Smooth muscle cell (in vitro differentiated cells): ENCODE measurements around the gene LIPC. TPM values are rescaled to one million over a fixed set of nuclear protein-coding genes. Genes with fewer than 3 reads are reported as not detected.
A peak's percentile ranks its signal among the peaks of the same experiment; 100 is the strongest.

Source experiments
- DNase-seq: peaks from one replicate; lab custom pipeline; 2025; ENCODE audit not compliant: unreplicated experiment; lab: John Stamatoyannopoulos, UW
- H2AFZ ChIP-seq: fragments of 200-600 bp; sonication (generic); 2 replicates; pipeline ENCODE4 v1.6.0; 2016; ENCODE audit warnings: antibody characterized with exemption, low read depth, mild to moderate bottlenecking
- H3F3A ChIP-seq: fragments of 200-600 bp; sonication (generic); 2 replicates; pipeline ENCODE4 v1.6.0; 2017; ENCODE audit warnings: antibody characterized with exemption, low read depth
- H3K27ac ChIP-seq: fragments of 200-600 bp; sonication (generic); 2 replicates; pipeline ENCODE4 v1.5.1; 2016; ENCODE audit warnings: low read depth, mild to moderate bottlenecking
- H3K27me3 ChIP-seq: fragments of 200-600 bp; sonication (generic); 2 replicates; pipeline ENCODE4 v1.6.1; 2016; ENCODE audit warnings: low read depth, mild to moderate bottlenecking
- H3K36me3 ChIP-seq: fragments of 200-600 bp; sonication (generic); 2 replicates; pipeline ENCODE4 v1.5.1; 2016; ENCODE audit warnings: low read depth
- H3K4me1 ChIP-seq: fragments of 200-600 bp; sonication (generic); 2 replicates; pipeline ENCODE4 v1.5.1; 2016; ENCODE audit warnings: low read depth
- H3K4me2 ChIP-seq: fragments of 200-600 bp; sonication (generic); 2 replicates; pipeline ENCODE4 v1.6.0; 2016; ENCODE audit warnings: mild to moderate bottlenecking
- H3K4me3 ChIP-seq: fragments of 200-600 bp; sonication (generic); 2 replicates; pipeline ENCODE4 v1.5.1; 2016; ENCODE audit warnings: mild to moderate bottlenecking
- H3K79me2 ChIP-seq: fragments of 200-600 bp; sonication (generic); 2 replicates; pipeline ENCODE4 v1.6.0; 2016; ENCODE audit warnings: low read depth, mild to moderate bottlenecking
- H3K9ac ChIP-seq: fragments of 200-600 bp; sonication (generic); 2 replicates; pipeline ENCODE4 v1.6.0; 2016; ENCODE audit warnings: low read depth
- H3K9me3 ChIP-seq: fragments of 200-600 bp; sonication (generic); replicated peaks from 2 replicates; pipeline ENCODE4 v1.5.1; 2016; ENCODE audit warnings: low read depth
- H4K20me1 ChIP-seq: fragments of 200-600 bp; sonication (generic); 2 replicates; pipeline ENCODE4 v1.6.0; 2016; ENCODE audit warnings: low read depth
- WGBS: methylation state at CpG from one replicate; pipeline ENCODE4 v1.1.7; 2016; ENCODE audit warnings: low lambda C conversion rate; 5-methylcytosine and 5-hydroxymethylcytosine counted together
- polyA plus RNA-seq: library from polyadenylated mRNA; unstranded; fragments of >200 nt; fragmentation: Nextera tagmentation; extraction: Ambion mirVana; gene quantifications from 2 replicates; pipeline ENCODE4 v1.2.1, GENCODE V29; 2016
- total RNA-seq: library from RNA; depleted of rRNA; stranded (reverse); fragments of >200 nt; gene quantifications from 2 replicates; pipeline ENCODE4 v1.2.3, GENCODE V29; 2014
- TF ChIP-seq, protein P1 (sequence below): fragments of 200-600 bp; sonication (generic); IDR thresholded peaks from 2 replicates; pipeline ENCODE4 v1.5.1; 2017; ENCODE audit warnings: borderline replicate concordance, mild to moderate bottlenecking, antibody characterized with exemption; ENCODE audit not compliant: insufficient read depth, poor library complexity, severe bottlenecking

LIPC gene
- total and polyA plus RNA-seq, 2 experiments from 2014 or later = not detected

DNA sequence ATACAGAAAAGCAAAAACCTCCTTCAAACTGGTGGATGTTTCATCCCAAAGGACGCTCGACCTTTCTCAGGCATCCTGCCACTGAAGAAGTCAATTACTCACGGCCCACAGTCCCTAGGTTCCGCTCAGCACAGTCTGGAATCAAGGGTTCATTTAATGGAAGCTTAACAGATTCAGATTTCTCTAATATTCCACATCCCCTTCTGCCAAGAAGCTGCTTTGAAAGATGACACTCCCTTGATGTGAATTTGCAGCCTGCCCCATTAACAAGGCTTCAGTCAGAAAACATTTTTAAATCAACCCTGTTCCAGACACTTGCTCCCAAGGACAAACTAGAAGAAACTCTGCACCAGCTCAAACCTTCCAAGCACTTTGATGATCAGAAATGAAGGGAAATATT lies 81.2 kb downstream of the LIPC start:
- WGBS = 89% methylated on average over 4 of the region's 4 CpGs
- H4K20me1 ChIP-seq = no peaks in the 10 kb centered on the region
- H2AFZ ChIP-seq = peak overlapping the region; percentile 33
- DNase-seq = no peak
- H3K36me3 ChIP-seq = no peaks in the 10 kb centered on the region
- no peaks in the 10 kb centered on the region for H3K27me3 ChIP-seq
- no peak overlapping the region for H3K4me3 ChIP-seq
- no peak overlapping the region for H3K9ac ChIP-seq
- no peaks in the 10 kb centered on the region for H3F3A ChIP-seq
- no peaks in the 10 kb centered on the region for H3K4me1 ChIP-seq
- no peaks in the 10 kb centered on the region for H3K79me2 ChIP-seq
- no peak overlapping the region for H3K4me2 ChIP-seq
- no peak overlapping the region for H3K27ac ChIP-seq
- no peaks in the 10 kb centered on the region for H3K9me3 ChIP-seq
- TF ChIP-seq, protein P1, sequence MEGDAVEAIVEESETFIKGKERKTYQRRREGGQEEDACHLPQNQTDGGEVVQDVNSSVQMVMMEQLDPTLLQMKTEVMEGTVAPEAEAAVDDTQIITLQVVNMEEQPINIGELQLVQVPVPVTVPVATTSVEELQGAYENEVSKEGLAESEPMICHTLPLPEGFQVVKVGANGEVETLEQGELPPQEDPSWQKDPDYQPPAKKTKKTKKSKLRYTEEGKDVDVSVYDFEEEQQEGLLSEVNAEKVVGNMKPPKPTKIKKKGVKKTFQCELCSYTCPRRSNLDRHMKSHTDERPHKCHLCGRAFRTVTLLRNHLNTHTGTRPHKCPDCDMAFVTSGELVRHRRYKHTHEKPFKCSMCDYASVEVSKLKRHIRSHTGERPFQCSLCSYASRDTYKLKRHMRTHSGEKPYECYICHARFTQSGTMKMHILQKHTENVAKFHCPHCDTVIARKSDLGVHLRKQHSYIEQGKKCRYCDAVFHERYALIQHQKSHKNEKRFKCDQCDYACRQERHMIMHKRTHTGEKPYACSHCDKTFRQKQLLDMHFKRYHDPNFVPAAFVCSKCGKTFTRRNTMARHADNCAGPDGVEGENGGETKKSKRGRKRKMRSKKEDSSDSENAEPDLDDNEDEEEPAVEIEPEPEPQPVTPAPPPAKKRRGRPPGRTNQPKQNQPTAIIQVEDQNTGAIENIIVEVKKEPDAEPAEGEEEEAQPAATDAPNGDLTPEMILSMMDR = no peak

DNA sequence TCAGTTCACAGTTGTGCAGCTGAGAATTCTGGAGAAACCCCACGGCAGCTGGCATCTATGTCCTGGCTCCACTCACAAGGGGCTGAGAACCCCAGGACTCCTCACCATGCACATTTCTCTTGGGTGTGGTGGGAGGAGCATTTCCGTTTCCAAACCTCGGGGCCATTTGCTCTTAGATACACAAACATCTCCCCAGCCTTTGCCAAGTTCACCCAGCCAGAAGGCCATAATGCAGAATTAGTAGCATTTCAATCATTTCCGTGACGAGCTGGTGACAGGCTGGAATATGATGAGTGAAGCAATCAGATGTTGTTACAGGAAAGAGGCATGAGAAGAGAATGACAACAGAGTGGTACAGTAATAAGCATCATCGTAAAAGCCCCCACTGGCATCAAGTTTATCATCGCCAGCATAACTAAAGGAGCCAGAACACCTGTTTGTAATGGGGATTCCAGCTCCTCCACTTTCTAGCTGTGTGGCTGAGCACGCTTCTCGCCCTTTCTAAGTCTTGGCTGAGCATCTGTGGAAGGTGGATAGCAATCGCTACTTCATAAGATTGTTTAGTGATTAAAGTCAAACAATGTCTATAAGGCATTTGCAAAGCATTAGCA lies 82.0 kb downstream of the LIPC start:
- no peaks in the 10 kb centered on the region for H3K4me1 ChIP-seq
- no peak overlapping the region for H3K4me2 ChIP-seq
- H2AFZ ChIP-seq = no peak overlapping the region
- H4K20me1 ChIP-seq = no peaks in the 10 kb centered on the region
- H3K79me2 ChIP-seq = no peaks in the 10 kb centered on the region
- no peaks in the 10 kb centered on the region for H3K9me3 ChIP-seq
- H3K27ac ChIP-seq = no peak overlapping the region
- no peak for DNase-seq
- no peak overlapping the region for H3K9ac ChIP-seq
- H3K4me3 ChIP-seq = no peak overlapping the region
- H3F3A ChIP-seq = peaks cover 3% of the 10 kb centered on the region
- 96% methylated on average over 10 of the region's 10 CpGs for WGBS
- H3K27me3 ChIP-seq = no peaks in the 10 kb centered on the region
- TF ChIP-seq, protein P1 = no peak
- no peaks in the 10 kb centered on the region for H3K36me3 ChIP-seq

DNA sequence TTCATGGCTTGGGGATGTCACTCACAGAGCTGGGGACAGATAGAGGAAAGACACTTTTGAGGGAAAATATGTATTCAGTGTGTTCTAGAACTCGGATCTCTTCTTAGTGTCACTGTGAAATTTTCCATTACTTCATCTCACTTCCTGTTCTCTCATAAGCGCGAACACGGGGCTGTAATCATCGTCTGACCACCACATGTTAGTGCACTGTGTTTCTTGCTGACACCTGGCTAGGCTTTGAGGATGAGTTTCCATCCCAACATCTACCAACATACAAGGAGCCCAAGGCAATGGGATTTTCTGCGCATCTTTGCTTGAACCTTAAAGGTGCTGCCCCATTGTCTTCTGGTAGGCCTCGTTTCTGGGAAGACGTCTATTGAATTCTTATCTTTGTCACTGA lies 84.0 kb downstream of the LIPC start:
- DNase-seq = no peak
- Histone ChIP-seq H3F3A (peaks cover 11% of the 10 kb centered on the region), H3K4me2 (no peak overlapping the region), H3K27me3 (no peaks in the 10 kb centered on the region), H3K79me2 (no peaks in the 10 kb centered on the region), H3K9ac (no peak overlapping the region), H2AFZ (no peak overlapping the region), H3K36me3 (no peaks in the 10 kb centered on the region), H3K4me1 (peaks cover 6% of the 10 kb centered on the region), H3K27ac (no peak overlapping the region), H3K9me3 (no peaks in the 10 kb centered on the region), H4K20me1 (no peaks in the 10 kb centered on the region), H3K4me3 (no peak overlapping the region)
- TF ChIP-seq, protein P1 = no peak
- WGBS = 91% methylated on average over 8 of the region's 8 CpGs

DNA sequence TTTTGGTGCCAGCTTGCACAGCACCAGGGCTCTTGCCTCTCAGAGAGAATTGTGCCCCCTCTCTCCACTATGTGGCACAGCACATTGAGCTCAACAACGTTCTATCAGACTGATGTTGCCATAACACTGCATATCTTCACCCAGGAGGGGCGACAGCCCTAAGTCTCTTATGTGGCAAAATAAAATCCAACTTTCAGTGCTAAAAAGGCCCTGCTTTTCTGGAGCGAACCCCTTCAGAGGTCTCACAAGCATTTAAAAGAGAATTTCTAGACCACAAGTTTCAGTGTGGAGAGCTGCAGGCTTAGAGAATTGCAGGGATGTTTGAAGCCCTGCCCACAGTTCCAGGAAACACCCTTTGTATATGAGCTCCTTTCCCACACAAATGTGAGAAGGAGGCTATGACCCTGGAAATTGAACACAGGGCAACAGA lies 85.5 kb downstream of the LIPC start:
- Histone ChIP-seq H3K4me2 (peak overlapping the region; percentile 1), H3K79me2 (no peaks in the 10 kb centered on the region), H3K36me3 (no peaks in the 10 kb centered on the region), H3K9ac (no peak overlapping the region), H3K4me1 (peaks cover 12% of the 10 kb centered on the region), H3K27ac (peak overlapping the region; percentile 4), H3K9me3 (no peaks in the 10 kb centered on the region), H3F3A (peaks cover 16% of the 10 kb centered on the region), H3K27me3 (no peaks in the 10 kb centered on the region), H3K4me3 (no peak overlapping the region), H4K20me1 (no peaks in the 10 kb centered on the region), H2AFZ (peak overlapping the region; percentile 1)
- TF ChIP-seq, protein P1 = no peak
- DNase-seq = no peak
- WGBS = 44% methylated on average over 3 of the region's 3 CpGs
